ENCODE data around the gene SERINC3. TPM values are rescaled to one million over a fixed set of nuclear protein-coding genes. Genes with fewer than 3 reads are reported as not detected.

SERINC3 gene
- total RNA-seq, 1 donor from 2014 or later = 82.8 TPM

- H3K4me3 Mint-ChIP-seq (ENCODE audit: unreplicated experiment) = no peak overlapping the region
- TF ChIP-seq, protein P1, sequence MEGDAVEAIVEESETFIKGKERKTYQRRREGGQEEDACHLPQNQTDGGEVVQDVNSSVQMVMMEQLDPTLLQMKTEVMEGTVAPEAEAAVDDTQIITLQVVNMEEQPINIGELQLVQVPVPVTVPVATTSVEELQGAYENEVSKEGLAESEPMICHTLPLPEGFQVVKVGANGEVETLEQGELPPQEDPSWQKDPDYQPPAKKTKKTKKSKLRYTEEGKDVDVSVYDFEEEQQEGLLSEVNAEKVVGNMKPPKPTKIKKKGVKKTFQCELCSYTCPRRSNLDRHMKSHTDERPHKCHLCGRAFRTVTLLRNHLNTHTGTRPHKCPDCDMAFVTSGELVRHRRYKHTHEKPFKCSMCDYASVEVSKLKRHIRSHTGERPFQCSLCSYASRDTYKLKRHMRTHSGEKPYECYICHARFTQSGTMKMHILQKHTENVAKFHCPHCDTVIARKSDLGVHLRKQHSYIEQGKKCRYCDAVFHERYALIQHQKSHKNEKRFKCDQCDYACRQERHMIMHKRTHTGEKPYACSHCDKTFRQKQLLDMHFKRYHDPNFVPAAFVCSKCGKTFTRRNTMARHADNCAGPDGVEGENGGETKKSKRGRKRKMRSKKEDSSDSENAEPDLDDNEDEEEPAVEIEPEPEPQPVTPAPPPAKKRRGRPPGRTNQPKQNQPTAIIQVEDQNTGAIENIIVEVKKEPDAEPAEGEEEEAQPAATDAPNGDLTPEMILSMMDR (IDR thresholded peaks at IDR 0.05; ENCODE audit: unreplicated experiment) = no peak
- no peaks in the 10 kb centered on the region for H3K9me3 Mint-ChIP-seq (ENCODE audit: unreplicated experiment)
- no peaks in the 10 kb centered on the region for H3K4me1 Mint-ChIP-seq (ENCODE audit: unreplicated experiment)
- no peaks in the 10 kb centered on the region for H3K36me3 Mint-ChIP-seq (ENCODE audit: low read depth, unreplicated experiment)
- no peaks in the 10 kb centered on the region for H3K27me3 Mint-ChIP-seq (ENCODE audit: unreplicated experiment)
- no peak for DNase-seq (ENCODE audit: low spot score)
- H3K27ac Mint-ChIP-seq (ENCODE audit: unreplicated experiment) = no peak overlapping the region
Observed at GRCh38 chr20:44461142-44461802, 60.6 kb downstream of the SERINC3 start.

GRCh38 chr20:44460795-44461141 is 61.1 kb downstream of the SERINC3 start:
- no peak overlapping the region for H3K27ac Mint-ChIP-seq (ENCODE audit: unreplicated experiment)
- peak; percentile 19 for DNase-seq (ENCODE audit: low spot score)
- H3K4me3 Mint-ChIP-seq (ENCODE audit: unreplicated experiment) = no peak overlapping the region
- no peaks in the 10 kb centered on the region for H3K36me3 Mint-ChIP-seq (ENCODE audit: low read depth, unreplicated experiment)
- no peaks in the 10 kb centered on the region for H3K4me1 Mint-ChIP-seq (ENCODE audit: unreplicated experiment)
- TF ChIP-seq, protein P1 (IDR thresholded peaks at IDR 0.05; ENCODE audit: unreplicated experiment) = no peak
- H3K27me3 Mint-ChIP-seq (ENCODE audit: unreplicated experiment) = no peaks in the 10 kb centered on the region
- H3K9me3 Mint-ChIP-seq (ENCODE audit: unreplicated experiment) = no peaks in the 10 kb centered on the region

- Mint-ChIP-seq H3K36me3 (ENCODE audit: low read depth, unreplicated experiment) (no peaks in the 10 kb centered on the region), H3K4me1 (ENCODE audit: unreplicated experiment) (no peaks in the 10 kb centered on the region), H3K27me3 (ENCODE audit: unreplicated experiment) (no peaks in the 10 kb centered on the region), H3K9me3 (ENCODE audit: unreplicated experiment) (no peaks in the 10 kb centered on the region), H3K4me3 (ENCODE audit: unreplicated experiment) (no peak overlapping the region), H3K27ac (ENCODE audit: unreplicated experiment) (no peak overlapping the region)
- no peak for DNase-seq (ENCODE audit: low spot score)
- TF ChIP-seq, protein P1 (IDR thresholded peaks at IDR 0.05; ENCODE audit: unreplicated experiment) = no peak
Observed at GRCh38 chr20:44459271-44459670, 62.6 kb downstream of the SERINC3 start.

DNA sequence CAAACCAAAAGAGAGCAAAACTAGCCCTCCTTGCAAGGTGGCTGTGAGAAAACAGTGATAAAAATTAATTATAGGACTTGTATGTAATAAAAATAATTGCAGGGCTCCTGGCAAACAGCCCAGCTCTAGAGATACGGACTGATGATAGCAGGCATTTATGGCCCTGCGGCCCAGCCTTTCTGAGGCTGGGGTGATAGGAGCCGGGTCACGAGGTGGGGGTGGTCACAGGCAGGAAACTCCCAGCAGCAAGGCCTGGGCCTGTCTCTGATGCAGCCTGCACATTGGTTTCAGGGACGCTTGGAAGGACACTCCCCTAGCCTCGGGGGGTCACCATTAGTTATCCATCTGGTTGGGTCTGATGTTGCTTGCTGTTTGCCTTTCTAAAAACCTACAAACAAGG is 64.9 kb downstream of the SERINC3 start:
- Mint-ChIP-seq H3K27ac (ENCODE audit: unreplicated experiment) (no peak overlapping the region), H3K27me3 (ENCODE audit: unreplicated experiment) (peaks cover 3% of the 10 kb centered on the region), H3K9me3 (ENCODE audit: unreplicated experiment) (no peaks in the 10 kb centered on the region), H3K36me3 (ENCODE audit: low read depth, unreplicated experiment) (no peaks in the 10 kb centered on the region), H3K4me3 (ENCODE audit: unreplicated experiment) (no peak overlapping the region), H3K4me1 (ENCODE audit: unreplicated experiment) (no peaks in the 10 kb centered on the region)
- no peak for DNase-seq (ENCODE audit: low spot score)
- TF ChIP-seq, protein P1 (IDR thresholded peaks at IDR 0.05; ENCODE audit: unreplicated experiment) = no peak

DNA sequence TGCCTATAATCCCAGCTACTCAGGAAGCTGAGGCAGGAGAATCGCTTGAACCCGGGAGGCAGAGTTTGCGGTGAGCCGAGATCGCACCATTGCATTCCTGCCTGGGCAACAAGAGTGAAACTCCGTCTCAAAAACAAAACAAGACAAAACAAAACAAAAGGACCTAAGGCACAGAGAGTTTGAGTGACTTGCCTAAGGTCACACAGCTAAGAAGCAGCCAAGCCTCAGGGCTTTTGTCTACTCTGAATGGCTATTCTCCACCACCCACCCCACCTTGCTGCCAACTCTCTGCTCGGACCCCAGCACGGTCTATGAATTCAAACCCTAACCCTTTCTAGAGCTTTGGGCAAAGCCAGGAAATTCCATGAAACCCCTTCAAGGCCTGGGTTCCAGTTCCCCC is 65.3 kb downstream of the SERINC3 start:
- Mint-ChIP-seq H3K4me3 (ENCODE audit: unreplicated experiment) (no peak overlapping the region), H3K27me3 (ENCODE audit: unreplicated experiment) (peaks cover 3% of the 10 kb centered on the region), H3K36me3 (ENCODE audit: low read depth, unreplicated experiment) (no peaks in the 10 kb centered on the region), H3K27ac (ENCODE audit: unreplicated experiment) (no peak overlapping the region), H3K9me3 (ENCODE audit: unreplicated experiment) (no peaks in the 10 kb centered on the region), H3K4me1 (ENCODE audit: unreplicated experiment) (no peaks in the 10 kb centered on the region)
- DNase-seq (ENCODE audit: low spot score) = no peak
- TF ChIP-seq, protein P1 (IDR thresholded peaks at IDR 0.05; ENCODE audit: unreplicated experiment) = no peak

Measured in endothelial cell (in vitro differentiated cells).